GM18526 (cell line): ENCODE data around the gene IL21R.

ENCODE experiments used
- POLR2A ChIP-seq: IDR thresholded peaks from 3 replicates; pipeline ENCODE4 v1.6.1; 2011; ENCODE audit not compliant: insufficient read length; ENCODE audit errors: extremely low read depth

The IL21R gene

GRCh38 chr16:27439271-27440018 lies 37.5 kb downstream of the IL21R start:
- no peak for TF ChIP-seq POLR2A

- no peak for TF ChIP-seq POLR2A
These were observed 39.3 kb downstream of the IL21R start for GRCh38 chr16:27441276-27441675.

- no peak for TF ChIP-seq POLR2A
These were observed 40.0 kb downstream of the IL21R start for GRCh38 chr16:27441998-27442397.

- no peak for TF ChIP-seq POLR2A
These were observed 42.0 kb downstream of the IL21R start for GRCh38 chr16:27444015-27444414.

GRCh38 chr16:27444470-27444869 lies 42.5 kb downstream of the IL21R start:
- no peak for TF ChIP-seq POLR2A

GRCh38 chr16:27445502-27446175 lies 43.7 kb downstream of the IL21R start:
- no peak for TF ChIP-seq POLR2A

GRCh38 chr16:27446721-27447120 lies 44.7 kb downstream of the IL21R start:
- no peak for TF ChIP-seq POLR2A

- TF ChIP-seq POLR2A = no peak
These were observed 45.3 kb downstream of the IL21R start for GRCh38 chr16:27447301-27447700.

GRCh38 chr16:27448532-27449433 lies 46.8 kb downstream of the IL21R start:
- no peak for TF ChIP-seq POLR2A

- TF ChIP-seq POLR2A = no peak
These were observed 47.6 kb downstream of the IL21R start for GRCh38 chr16:27449434-27450195.

- no peak for TF ChIP-seq POLR2A
These were observed 48.2 kb downstream of the IL21R start for GRCh38 chr16:27450196-27450549.

GRCh38 chr16:27452569-27453493 lies 50.9 kb downstream of the IL21R start:
- TF ChIP-seq POLR2A = no peak

- no peak for TF ChIP-seq POLR2A
These were observed 51.5 kb downstream of the IL21R start for GRCh38 chr16:27453494-27453825.

GRCh38 chr16:27455700-27456099 lies 53.7 kb downstream of the IL21R start:
- TF ChIP-seq POLR2A = no peak
